Measurements from ENCODE around the gene SPC25. TPM values are rescaled to one million over a fixed set of nuclear protein-coding genes. Genes with fewer than 3 reads are reported as not detected.
A peak's percentile ranks its signal among the peaks of the same experiment; 100 is the strongest.
"Not testable (repeated sequence)": the region's sequence is repeated elsewhere in the genome, so short reads cannot be mapped to it uniquely, and the experiment has no call there.

SPC25 gene
- total RNA-seq, 3 donors from 2014 or later (not counting 1 experiment from before 2014, with no cell fraction given), result 0.45 to 1.0 TPM; not detected in 1

DNA sequence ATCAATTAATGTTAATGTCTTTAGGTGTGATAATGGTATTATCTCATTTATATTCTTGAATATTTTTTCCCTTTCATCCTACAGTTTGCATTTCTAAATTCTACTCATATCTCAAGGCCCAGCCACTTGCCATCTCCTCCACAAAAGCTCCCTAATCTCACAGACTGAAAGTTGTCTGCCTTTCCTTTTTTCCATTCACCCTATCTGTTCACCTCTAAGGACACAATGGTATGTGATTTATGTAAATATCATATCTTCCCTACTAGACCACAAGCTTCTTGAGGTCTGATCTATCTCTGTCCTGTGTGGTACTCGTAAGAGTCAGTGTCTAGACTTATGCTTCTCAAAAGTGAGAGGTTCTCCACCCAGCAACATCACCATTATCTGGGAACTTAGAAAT is 3.9 kb upstream of the SPC25 start:
- no peaks in the 10 kb centered on the region for H3K36me3 ChIP-seq (ENCODE audit: control insufficient read depth, insufficient read depth, low read length)
- peaks cover 10% of the 10 kb centered on the region for H3K4me1 ChIP-seq (ENCODE audit: control insufficient read depth, insufficient read depth, low read length)
- Mint-ChIP-seq H3K27me3 (ENCODE audit: low read depth in 2 of 2) (peaks cover 14 to 25% of the 10 kb centered on the region in 2 donors), H3K4me1 (peaks cover 12% of the 10 kb centered on the region in 2 donors), H3K9me3 (no peaks in the 10 kb centered on the region), H3K27ac (no peak overlapping the region), H3K4me3 (no peak overlapping the region), H3K36me3 (no peaks in the 10 kb centered on the region)
- no peak overlapping the region for H3K4me3 ChIP-seq (ENCODE audit: low read length)
- DNase-seq (no peak), ATAC-seq (no peak)
- no peaks in the 10 kb centered on the region for H3K9me3 ChIP-seq (ENCODE audit: control insufficient read depth, insufficient read depth, low read length)
- WGBS (ENCODE audit: insufficient coverage), result 90% methylated on average over 1 of the region's 1 CpG
- TF ChIP-seq, protein P1, sequence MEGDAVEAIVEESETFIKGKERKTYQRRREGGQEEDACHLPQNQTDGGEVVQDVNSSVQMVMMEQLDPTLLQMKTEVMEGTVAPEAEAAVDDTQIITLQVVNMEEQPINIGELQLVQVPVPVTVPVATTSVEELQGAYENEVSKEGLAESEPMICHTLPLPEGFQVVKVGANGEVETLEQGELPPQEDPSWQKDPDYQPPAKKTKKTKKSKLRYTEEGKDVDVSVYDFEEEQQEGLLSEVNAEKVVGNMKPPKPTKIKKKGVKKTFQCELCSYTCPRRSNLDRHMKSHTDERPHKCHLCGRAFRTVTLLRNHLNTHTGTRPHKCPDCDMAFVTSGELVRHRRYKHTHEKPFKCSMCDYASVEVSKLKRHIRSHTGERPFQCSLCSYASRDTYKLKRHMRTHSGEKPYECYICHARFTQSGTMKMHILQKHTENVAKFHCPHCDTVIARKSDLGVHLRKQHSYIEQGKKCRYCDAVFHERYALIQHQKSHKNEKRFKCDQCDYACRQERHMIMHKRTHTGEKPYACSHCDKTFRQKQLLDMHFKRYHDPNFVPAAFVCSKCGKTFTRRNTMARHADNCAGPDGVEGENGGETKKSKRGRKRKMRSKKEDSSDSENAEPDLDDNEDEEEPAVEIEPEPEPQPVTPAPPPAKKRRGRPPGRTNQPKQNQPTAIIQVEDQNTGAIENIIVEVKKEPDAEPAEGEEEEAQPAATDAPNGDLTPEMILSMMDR (IDR thresholded peaks at IDR 0.05), result no peak
- intact Hi-C loops (cut with micrococcal nuclease), result no loop called here
- peaks cover 3% of the 10 kb centered on the region for H3K27me3 ChIP-seq (ENCODE audit: control insufficient read depth, insufficient read depth, low read length)
- H3K27ac ChIP-seq (ENCODE audit: low read length), result no peak overlapping the region

DNA sequence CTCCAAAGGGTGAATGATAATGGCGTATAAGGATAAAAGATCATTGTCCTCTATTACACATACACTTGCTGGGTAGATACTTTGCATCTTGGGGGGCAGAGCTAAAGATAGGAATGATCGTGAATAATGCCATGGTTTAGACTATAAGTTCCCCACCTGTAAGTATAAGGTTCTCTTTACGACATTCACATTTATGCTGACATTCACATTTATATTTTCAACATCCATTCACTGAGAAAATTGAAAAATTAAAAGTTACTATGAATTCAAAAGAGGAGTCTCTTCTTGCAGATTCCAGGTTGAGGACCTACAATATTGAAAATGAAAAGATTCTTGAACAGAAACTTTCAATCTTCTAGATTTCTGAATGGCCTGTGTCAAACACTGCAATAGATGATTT is 2.1 kb upstream of the SPC25 start:
- Histone ChIP-seq H3K27ac (ENCODE audit: low read length) (no peak overlapping the region), H3K4me1 (ENCODE audit: control insufficient read depth, insufficient read depth, low read length) (peaks cover 10% of the 10 kb centered on the region), H3K36me3 (ENCODE audit: control insufficient read depth, insufficient read depth, low read length) (no peaks in the 10 kb centered on the region), H3K4me3 (ENCODE audit: low read length) (no peak overlapping the region), H3K27me3 (ENCODE audit: control insufficient read depth, insufficient read depth, low read length) (peaks cover 3% of the 10 kb centered on the region), H3K9me3 (ENCODE audit: control insufficient read depth, insufficient read depth, low read length) (no peaks in the 10 kb centered on the region)
- no peaks in the 10 kb centered on the region for H3K9me3 Mint-ChIP-seq
- ATAC-seq, result no peak
- no peak overlapping the region for H3K27ac Mint-ChIP-seq
- H3K4me1 Mint-ChIP-seq, result peaks cover 12% of the 10 kb centered on the region in 2 donors
- peaks cover 12 to 25% of the 10 kb centered on the region in 2 donors for H3K27me3 Mint-ChIP-seq (ENCODE audit: low read depth in 2 of 2)
- H3K36me3 Mint-ChIP-seq, result no peaks in the 10 kb centered on the region
- DNase-seq, result no peak
- WGBS (ENCODE audit: insufficient coverage), result no CpG with 5 or more reads among the region's 3 CpGs
- TF ChIP-seq, protein P1 (IDR thresholded peaks at IDR 0.05), result no peak
- intact Hi-C loops (cut with micrococcal nuclease), result no loop called here
- no peak overlapping the region for H3K4me3 Mint-ChIP-seq

DNA sequence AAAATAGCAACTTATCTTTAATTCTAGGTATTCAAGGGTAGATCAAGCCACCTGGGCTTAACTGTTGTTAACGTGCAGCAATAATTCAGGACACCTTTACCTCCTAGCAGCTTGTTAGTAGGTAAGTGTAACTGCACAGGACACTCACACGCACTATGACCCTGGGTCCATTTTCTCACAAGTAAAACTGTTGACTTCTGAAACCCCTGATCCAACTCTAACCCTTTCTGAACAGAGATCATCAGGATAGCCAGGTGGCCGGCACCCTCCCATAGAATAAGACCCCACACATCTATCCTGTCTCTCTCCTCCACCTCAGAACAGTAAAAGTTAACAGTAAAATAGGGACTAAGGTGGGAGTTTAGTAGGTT is 610 bp downstream of the SPC25 start:
- H3K4me1 Mint-ChIP-seq, result peaks cover 12% of the 10 kb centered on the region in 2 donors
- TF ChIP-seq, protein P1 (IDR thresholded peaks at IDR 0.05), result no peak
- intact Hi-C loops (cut with micrococcal nuclease), result no loop called here
- no peak overlapping the region for H3K4me3 ChIP-seq (ENCODE audit: low read length)
- peaks cover 3% of the 10 kb centered on the region for H3K27me3 ChIP-seq (ENCODE audit: control insufficient read depth, insufficient read depth, low read length)
- no peak overlapping the region for H3K27ac ChIP-seq (ENCODE audit: low read length)
- DNase-seq, result no peak
- no peaks in the 10 kb centered on the region for H3K36me3 Mint-ChIP-seq
- no peak for ATAC-seq
- WGBS (ENCODE audit: insufficient coverage), result 62% methylated on average over 3 of the region's 3 CpGs
- no peaks in the 10 kb centered on the region for H3K9me3 Mint-ChIP-seq
- H3K27me3 Mint-ChIP-seq (ENCODE audit: low read depth in 2 of 2), result peaks cover 9 to 15% of the 10 kb centered on the region in 2 donors
- no peaks in the 10 kb centered on the region for H3K36me3 ChIP-seq (ENCODE audit: control insufficient read depth, insufficient read depth, low read length)
- H3K27ac Mint-ChIP-seq, result no peak overlapping the region
- H3K9me3 ChIP-seq (ENCODE audit: control insufficient read depth, insufficient read depth, low read length), result no peaks in the 10 kb centered on the region
- H3K4me3 Mint-ChIP-seq, result peak overlapping the region; percentile 99
- H3K4me1 ChIP-seq (ENCODE audit: control insufficient read depth, insufficient read depth, low read length), result peaks cover 10% of the 10 kb centered on the region

DNA sequence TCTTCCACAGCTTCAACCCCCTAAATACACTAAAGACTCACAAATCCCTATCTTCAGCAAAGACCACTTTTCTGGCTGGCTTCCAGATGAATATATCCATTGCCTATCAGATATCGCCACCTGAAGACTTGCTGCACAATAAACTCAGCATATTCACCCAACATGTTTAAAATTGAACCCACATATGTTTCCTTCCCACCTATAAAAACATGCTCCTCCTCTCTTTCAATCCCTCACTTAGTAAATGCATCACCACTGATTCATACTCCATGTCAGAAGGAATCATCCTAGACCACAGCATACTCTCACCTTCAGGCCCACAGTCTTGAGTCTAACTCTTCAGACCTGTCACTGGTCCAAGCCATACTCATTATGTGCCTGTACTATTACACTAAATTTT is 5.3 kb downstream of the SPC25 start:
- Mint-ChIP-seq H3K27ac (no peak overlapping the region), H3K4me1 (peaks cover 2 to 3% of the 10 kb centered on the region in 2 donors), H3K4me3 (no peak overlapping the region), H3K9me3 (no peaks in the 10 kb centered on the region), H3K36me3 (no peaks in the 10 kb centered on the region), H3K27me3 (ENCODE audit: low read depth in 2 of 2) (no peaks in the 10 kb centered on the region)
- TF ChIP-seq, protein P1 (IDR thresholded peaks at IDR 0.05), result no peak
- Histone ChIP-seq H3K4me1 (ENCODE audit: control insufficient read depth, insufficient read depth, low read length) (peaks cover 4% of the 10 kb centered on the region), H3K9me3 (ENCODE audit: control insufficient read depth, insufficient read depth, low read length) (no peaks in the 10 kb centered on the region), H3K27me3 (ENCODE audit: control insufficient read depth, insufficient read depth, low read length) (no peaks in the 10 kb centered on the region), H3K27ac (ENCODE audit: low read length) (no peak overlapping the region), H3K4me3 (ENCODE audit: low read length) (no peak overlapping the region), H3K36me3 (ENCODE audit: control insufficient read depth, insufficient read depth, low read length) (no peaks in the 10 kb centered on the region)
- DNase-seq (no peak), ATAC-seq (no peak)
- intact Hi-C loops (cut with micrococcal nuclease), result no loop called here
- WGBS (ENCODE audit: insufficient coverage), result 100% methylated on average over 1 of the region's 1 CpG

DNA sequence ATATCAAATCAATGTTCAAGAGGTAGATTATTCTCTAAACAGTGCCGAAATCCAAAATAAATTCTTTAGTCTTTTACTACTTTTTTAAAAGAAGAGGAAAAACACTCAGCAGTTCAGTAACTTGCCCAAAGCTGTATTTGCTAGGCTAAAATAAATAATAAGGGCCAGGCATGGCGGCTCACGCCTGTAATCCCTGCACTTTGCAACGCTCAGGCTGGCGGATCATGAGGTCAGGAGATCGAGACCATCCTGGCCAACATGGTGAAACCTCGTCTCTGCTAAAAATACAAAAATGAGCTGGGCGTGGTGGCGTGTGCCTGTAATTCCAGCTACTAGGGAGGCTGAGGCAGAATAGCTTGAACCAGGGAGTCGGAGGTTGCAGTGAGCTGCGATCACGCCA is 8.1 kb downstream of the SPC25 start:
- H3K9me3 ChIP-seq (ENCODE audit: control insufficient read depth, insufficient read depth, low read length); DNase-seq; H3K4me1 ChIP-seq (ENCODE audit: control insufficient read depth, insufficient read depth, low read length); H3K9me3 Mint-ChIP-seq; H3K27ac ChIP-seq (ENCODE audit: low read length); H3K27me3 Mint-ChIP-seq (ENCODE audit: low read depth in 2 of 2); H3K36me3 ChIP-seq (ENCODE audit: control insufficient read depth, insufficient read depth, low read length); intact Hi-C loops (cut with micrococcal nuclease); H3K27ac Mint-ChIP-seq; ATAC-seq; H3K4me3 Mint-ChIP-seq; H3K27me3 ChIP-seq (ENCODE audit: control insufficient read depth, insufficient read depth, low read length); H3K4me3 ChIP-seq (ENCODE audit: low read length); H3K36me3 Mint-ChIP-seq; H3K4me1 Mint-ChIP-seq: not testable (repeated sequence)
- 98% methylated on average over 12 of the region's 12 CpGs for WGBS (ENCODE audit: insufficient coverage)
